Glutamatergic neuron (in vitro differentiated cells): ENCODE results near the gene TNS3. TPM values are rescaled to one million over a fixed set of nuclear protein-coding genes. Genes with fewer than 3 reads are reported as not detected.

Experiments
- DNase-seq: peaks from one replicate; pipeline ENCODE4 v3.0.0; 2022
- H3K27ac Mint-ChIP-seq: one replicate; pipeline ENCODE4 v1.8.0; 2020; ENCODE audit warnings: mild to moderate bottlenecking, mixed read lengths, inconsistent platforms; ENCODE audit not compliant: unreplicated experiment
- H3K27me3 Mint-ChIP-seq: one replicate; pipeline ENCODE4 v1.8.0; 2020; ENCODE audit warnings: mild to moderate bottlenecking, moderate library complexity, mixed read lengths, inconsistent platforms; ENCODE audit not compliant: unreplicated experiment
- H3K36me3 Mint-ChIP-seq: one replicate; pipeline ENCODE4 v1.8.0; 2020; ENCODE audit warnings: mild to moderate bottlenecking, mixed read lengths, inconsistent platforms; ENCODE audit not compliant: unreplicated experiment
- H3K4me1 Mint-ChIP-seq: one replicate; pipeline ENCODE4 v1.8.0; 2020; ENCODE audit warnings: mild to moderate bottlenecking, low read depth, mixed read lengths, inconsistent platforms; ENCODE audit not compliant: unreplicated experiment
- H3K4me3 Mint-ChIP-seq: one replicate; pipeline ENCODE4 v1.8.0; 2020; ENCODE audit warnings: mild to moderate bottlenecking, mixed read lengths, inconsistent platforms; ENCODE audit not compliant: unreplicated experiment
- H3K9me3 Mint-ChIP-seq: one replicate; pipeline ENCODE4 v1.8.0; 2020; ENCODE audit warnings: mild to moderate bottlenecking, moderate library complexity, mixed read lengths, inconsistent platforms; ENCODE audit not compliant: unreplicated experiment
- CTCF ChIP-seq: fragments of 200-600 bp; sonication (generic); IDR thresholded peaks from one replicate; pipeline ENCODE4 v1.5.0; 2021; ENCODE audit not compliant: partially characterized antibody, unreplicated experiment
- total RNA-seq: library from RNA; stranded (reverse); fragmentation: NEBNext Ultra II Directional; extraction: Animal tissue kit (Norgen Biotek cat#: 25700); gene quantifications from one replicate; pipeline ENCODE4 v1.2.1, GENCODE V29; 2021; ENCODE audit not compliant: unreplicated experiment

Gene TNS3
- total RNA-seq, 1 donor from 2014 or later: 3.8 TPM

- no peaks in the 10 kb centered on the region for H3K4me1 Mint-ChIP-seq
- TF ChIP-seq CTCF: no peak
- H3K27me3 Mint-ChIP-seq: peaks cover 4% of the 10 kb centered on the region
- H3K4me3 Mint-ChIP-seq: no peak overlapping the region
- no peak for DNase-seq
- peaks cover 12% of the 10 kb centered on the region for H3K9me3 Mint-ChIP-seq
- no peak overlapping the region for H3K27ac Mint-ChIP-seq
- peaks cover 8% of the 10 kb centered on the region for H3K36me3 Mint-ChIP-seq
These were observed 20.5 kb upstream of the TNS3 start for GRCh38 chr7:47602272-47603004.

GRCh38 chr7:47601881-47602249 lies 20.0 kb upstream of the TNS3 start:
- Mint-ChIP-seq H3K9me3 (peaks cover 17% of the 10 kb centered on the region), H3K27me3 (peaks cover 4% of the 10 kb centered on the region), H3K27ac (no peak overlapping the region), H3K36me3 (peaks cover 14% of the 10 kb centered on the region), H3K4me3 (no peak overlapping the region), H3K4me1 (no peaks in the 10 kb centered on the region)
- no peak for DNase-seq
- TF ChIP-seq CTCF: no peak

GRCh38 chr7:47601119-47601880 lies 19.4 kb upstream of the TNS3 start:
- Mint-ChIP-seq H3K36me3 (peaks cover 16% of the 10 kb centered on the region), H3K27ac (no peak overlapping the region)
- no peak for DNase-seq

GRCh38 chr7:47600199-47601118 lies 18.5 kb upstream of the TNS3 start:
- Mint-ChIP-seq H3K27ac (no peak overlapping the region), H3K4me3 (no peak overlapping the region), H3K36me3 (peaks cover 16% of the 10 kb centered on the region), H3K4me1 (no peaks in the 10 kb centered on the region), H3K9me3 (peaks cover 21% of the 10 kb centered on the region), H3K27me3 (peaks cover 4% of the 10 kb centered on the region)
- no peak for DNase-seq
- no peak for TF ChIP-seq CTCF

More at GRCh38 chr7:47601119-47601880, 19.4 kb upstream of the TNS3 start:
- Mint-ChIP-seq H3K4me3 (no peak overlapping the region), H3K27me3 (peaks cover 4% of the 10 kb centered on the region), H3K9me3 (peaks cover 21% of the 10 kb centered on the region), H3K4me1 (no peaks in the 10 kb centered on the region)
- no peak for TF ChIP-seq CTCF
